Measurements from ENCODE around the gene MLIP.
"Not testable (repeated sequence)": the region's sequence is repeated elsewhere in the genome, so short reads cannot be mapped to it uniquely, and the experiment has no call there.

Gene MLIP

GRCh38 chr6:54206510-54206909 is 95.3 kb downstream of the MLIP start:
- Histone ChIP-seq H3K4me3 (no peak overlapping the region), H3K27ac (no peak overlapping the region)
- DNase-seq (ENCODE audit: low spot score): no peak
- TF ChIP-seq CTCF (IDR thresholded peaks at IDR 0.05): no peak

GRCh38 chr6:54209983-54210382 is 98.7 kb downstream of the MLIP start:
- not testable (repeated sequence) for DNase-seq (ENCODE audit: low spot score); H3K4me3 ChIP-seq; H3K27ac ChIP-seq

GRCh38 chr6:54214286-54214685 is 103.0 kb downstream of the MLIP start:
- no peak for TF ChIP-seq CTCF (IDR thresholded peaks at IDR 0.05)
- H3K4me3 ChIP-seq: no peak overlapping the region
- H3K27ac ChIP-seq: no peak overlapping the region
- DNase-seq (ENCODE audit: low spot score): no peak

DNA sequence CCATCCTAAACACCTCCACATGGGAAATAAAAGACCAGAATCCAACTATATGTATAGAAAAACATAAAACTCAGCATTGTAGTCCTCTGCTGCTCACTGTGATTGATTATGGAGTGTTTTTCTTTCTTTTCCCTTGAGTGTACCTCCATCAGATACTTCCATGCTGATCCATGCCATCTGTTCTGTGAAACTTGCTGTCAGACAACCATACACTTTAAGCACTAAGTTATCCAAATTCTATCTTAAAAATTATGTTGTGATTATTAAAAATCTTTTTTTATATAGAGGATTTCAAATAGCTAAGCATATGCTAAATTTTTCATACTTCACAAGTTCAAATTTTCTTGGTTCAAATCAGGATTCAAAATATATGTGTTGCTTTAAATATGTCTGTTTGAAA is 105.1 kb downstream of the MLIP start:
- Histone ChIP-seq H3K27ac (no peak overlapping the region), H3K4me3 (no peak overlapping the region)
- no peak for DNase-seq (ENCODE audit: low spot score)
- TF ChIP-seq CTCF (IDR thresholded peaks at IDR 0.05): no peak

GRCh38 chr6:54217018-54217417 is 105.8 kb downstream of the MLIP start:
- no peak for DNase-seq (ENCODE audit: low spot score)
- no peak for TF ChIP-seq CTCF (IDR thresholded peaks at IDR 0.05)
- H3K4me3 ChIP-seq: no peak overlapping the region

DNA sequence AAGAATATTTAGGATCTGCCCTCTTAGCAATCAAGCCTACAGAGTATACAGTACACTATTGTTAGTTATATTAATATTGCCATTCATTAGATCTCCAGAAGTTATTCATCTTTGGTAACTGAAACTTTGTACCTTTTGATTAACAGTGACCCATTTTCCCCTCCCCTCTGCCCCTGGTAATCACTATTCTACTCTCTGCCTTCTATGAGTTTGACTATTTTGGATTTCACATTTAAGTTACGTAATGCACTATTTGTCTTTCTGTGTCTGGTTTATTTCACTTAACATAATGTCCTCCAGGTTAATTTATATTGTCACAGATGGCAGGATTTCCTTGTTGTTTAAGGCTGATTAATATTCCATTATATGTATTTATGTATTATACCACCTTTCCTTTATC is 111.0 kb downstream of the MLIP start:
- H3K4me3 ChIP-seq: no peak overlapping the region

More at GRCh38 chr6:54217018-54217417, 105.8 kb downstream of the MLIP start:
- no peak overlapping the region for H3K27ac ChIP-seq

DNA sequence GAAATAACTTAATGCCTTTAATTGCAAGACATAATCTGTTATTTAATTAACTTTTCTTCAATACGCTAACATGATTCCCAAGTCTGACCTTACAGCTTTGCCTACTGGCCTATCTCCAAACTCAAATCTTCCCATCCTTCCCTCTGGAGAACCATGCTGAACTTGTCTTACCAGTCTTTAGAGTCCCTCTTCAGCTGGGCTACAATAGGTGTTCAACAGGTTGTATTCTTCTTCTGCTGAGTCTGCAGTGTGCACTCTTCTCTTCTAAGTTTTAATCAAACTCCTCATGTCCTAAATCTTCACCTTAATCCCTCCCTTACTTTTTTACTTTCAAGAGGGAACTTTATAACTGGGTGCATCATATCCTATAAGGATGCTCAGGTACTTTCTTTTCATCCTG is 121.5 kb downstream of the MLIP start:
- H3K4me3 ChIP-seq: no peak overlapping the region
- H3K27ac ChIP-seq: no peak overlapping the region
- DNase-seq (ENCODE audit: low spot score): no peak
- no peak for TF ChIP-seq CTCF (IDR thresholded peaks at IDR 0.05)

More for the DNA sequence above, 111.0 kb downstream of the MLIP start:
- no peak overlapping the region for H3K27ac ChIP-seq
- TF ChIP-seq CTCF (IDR thresholded peaks at IDR 0.05): no peak
- no peak for DNase-seq (ENCODE audit: low spot score)

DNA sequence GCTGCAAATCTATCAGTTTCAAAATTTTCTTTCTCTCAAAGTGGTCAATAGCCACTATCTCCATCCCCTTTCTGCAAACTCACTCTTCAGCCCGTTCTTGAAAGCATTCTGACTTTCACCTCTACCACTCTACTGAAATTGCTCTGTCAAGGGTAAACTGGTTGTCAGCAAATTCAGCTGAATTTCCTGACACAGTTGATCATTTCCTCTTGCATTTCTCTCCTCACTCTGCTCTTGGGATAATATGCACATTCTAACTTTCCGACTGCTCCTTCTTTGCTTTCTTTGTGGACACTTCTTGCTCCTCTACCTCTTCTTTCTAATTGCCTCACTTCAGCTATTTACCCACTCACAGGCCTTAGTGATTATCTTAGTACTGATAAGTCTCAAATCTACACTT is 123.3 kb downstream of the MLIP start:
- DNase-seq (ENCODE audit: low spot score): no peak

More for the DNA sequence above, 123.3 kb downstream of the MLIP start:
- TF ChIP-seq CTCF (IDR thresholded peaks at IDR 0.05): no peak
- H3K4me3 ChIP-seq: no peak overlapping the region
- H3K27ac ChIP-seq: no peak overlapping the region
